Umbilical cord (tissue), 2 donors: ENCODE data around the gene SWSAP1. TPM values are rescaled to one million over a fixed set of nuclear protein-coding genes. Genes with fewer than 3 reads are reported as not detected.
"Not testable (repeated sequence)": the region's sequence is repeated elsewhere in the genome, so short reads cannot be mapped to it uniquely, and the experiment has no call there.

ENCODE experiments used
- DNase-seq: peaks from one replicate; pipeline ENCODE4 v3.0.0-alpha.2; 2015; ENCODE audit warnings: low spot score
- total RNA-seq: library from RNA; depleted of rRNA; stranded (reverse); fragments of >200 nt; gene quantifications from one replicate; pipeline ENCODE4 v1.2.3, GENCODE V29; 2014; ENCODE audit warnings: low replicate concordance; ENCODE audit not compliant: insufficient read depth

Gene SWSAP1, protein sequence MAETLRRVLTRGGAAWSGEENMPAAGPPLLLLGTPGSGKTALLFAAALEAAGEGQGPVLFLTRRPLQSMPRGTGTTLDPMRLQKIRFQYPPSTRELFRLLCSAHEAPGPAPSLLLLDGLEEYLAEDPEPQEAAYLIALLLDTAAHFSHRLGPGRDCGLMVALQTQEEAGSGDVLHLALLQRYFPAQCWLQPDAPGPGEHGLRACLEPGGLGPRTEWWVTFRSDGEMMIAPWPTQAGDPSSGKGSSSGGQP
- 0.48 TPM for total RNA-seq

DNA sequence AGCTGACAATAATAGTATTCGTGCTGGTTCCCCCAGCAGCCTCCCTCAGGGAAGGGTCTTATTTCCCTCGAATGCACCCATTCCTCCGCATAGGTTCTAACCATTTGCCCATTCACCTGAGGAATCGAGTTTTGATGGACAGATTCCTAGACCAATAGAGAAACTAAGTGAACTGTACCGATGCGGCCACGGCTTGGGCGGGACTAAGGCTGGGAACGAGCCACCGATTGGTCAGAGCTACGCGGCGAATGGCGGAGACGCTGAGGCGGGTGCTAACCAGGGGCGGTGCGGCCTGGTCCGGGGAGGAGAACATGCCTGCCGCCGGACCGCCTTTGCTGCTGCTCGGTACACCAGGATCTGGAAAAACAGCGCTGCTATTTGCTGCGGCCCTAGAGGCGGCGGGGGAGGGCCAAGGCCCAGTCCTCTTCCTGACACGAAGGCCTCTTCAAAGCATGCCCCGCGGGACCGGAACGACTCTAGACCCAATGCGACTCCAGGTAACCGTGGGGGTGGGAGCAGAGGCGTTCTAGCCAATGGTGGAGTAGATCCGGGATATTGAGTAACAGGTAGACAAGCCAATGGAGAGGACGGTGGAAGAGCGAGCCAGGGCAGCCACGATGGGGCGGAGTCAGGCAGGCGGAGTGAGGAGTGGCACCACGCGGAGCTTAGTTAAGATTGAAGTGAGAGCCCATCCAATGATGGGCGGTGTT lies at the start of gene SWSAP1:
Gene SWSAP1, plus strand, starts transcription at position 234 of the 710 bp plus-strand sequence. Its CDS starts 15 bp downstream, at position 249.
- peak; percentile 100 for DNase-seq

DNA sequence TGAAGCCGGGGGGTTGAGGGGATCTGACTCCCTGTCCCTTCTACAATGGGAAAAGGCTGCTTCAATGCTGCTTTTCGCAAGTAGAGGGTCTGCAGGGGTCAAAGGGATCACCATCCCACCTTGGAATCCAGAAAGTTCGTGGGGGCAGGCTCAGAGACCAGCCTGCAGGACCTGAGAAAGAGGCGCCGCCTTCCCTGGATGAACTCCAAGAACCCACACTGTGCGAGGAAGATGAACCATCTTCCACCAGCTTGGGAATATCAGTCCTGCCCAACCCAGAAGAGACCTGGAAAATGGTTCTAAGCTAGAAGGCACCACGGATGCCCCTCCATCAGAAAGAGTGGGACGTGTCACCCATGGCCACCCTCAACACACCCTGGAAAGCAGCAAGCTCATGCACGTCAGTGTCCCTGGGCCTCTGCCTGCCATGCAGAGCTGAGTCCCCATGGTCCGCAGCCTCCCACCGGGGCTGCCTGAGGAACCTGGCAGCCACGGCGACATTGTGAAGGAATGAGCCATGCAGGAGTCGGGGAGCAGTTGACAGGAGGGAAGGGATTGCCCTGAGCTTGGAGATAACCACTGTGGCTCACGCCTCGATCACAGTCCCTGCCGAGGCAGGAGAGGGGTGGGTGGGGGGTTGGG lies 49.6 kb upstream of the SWSAP1 start:
- DNase-seq = peak; percentile 19

- DNase-seq = no peak
These were observed 48.9 kb upstream of the SWSAP1 start for GRCh38 chr19:11325544-11325943.

GRCh38 chr19:11330127-11330526 lies 44.3 kb upstream of the SWSAP1 start:
- no peak for DNase-seq

DNA sequence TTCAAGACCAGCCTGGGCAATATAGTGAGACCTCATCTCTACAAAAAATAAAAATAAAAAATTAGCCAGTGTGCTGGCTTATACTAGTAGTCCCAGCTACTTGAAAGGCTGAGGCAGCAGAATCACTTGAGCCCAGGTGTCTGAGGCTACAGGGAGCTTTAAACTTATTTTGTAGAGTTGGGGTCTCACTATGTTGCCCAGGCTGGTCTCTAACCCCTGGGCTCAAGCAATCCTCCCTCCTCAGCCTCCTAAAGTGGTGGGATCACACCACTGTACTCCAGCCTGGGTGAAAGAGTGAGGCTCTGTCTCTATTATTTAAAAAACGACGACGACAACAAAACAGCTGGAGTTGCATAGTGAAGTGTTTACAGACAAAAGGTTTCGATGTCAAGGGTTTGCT lies 43.0 kb upstream of the SWSAP1 start:
- DNase-seq = no peak

DNA sequence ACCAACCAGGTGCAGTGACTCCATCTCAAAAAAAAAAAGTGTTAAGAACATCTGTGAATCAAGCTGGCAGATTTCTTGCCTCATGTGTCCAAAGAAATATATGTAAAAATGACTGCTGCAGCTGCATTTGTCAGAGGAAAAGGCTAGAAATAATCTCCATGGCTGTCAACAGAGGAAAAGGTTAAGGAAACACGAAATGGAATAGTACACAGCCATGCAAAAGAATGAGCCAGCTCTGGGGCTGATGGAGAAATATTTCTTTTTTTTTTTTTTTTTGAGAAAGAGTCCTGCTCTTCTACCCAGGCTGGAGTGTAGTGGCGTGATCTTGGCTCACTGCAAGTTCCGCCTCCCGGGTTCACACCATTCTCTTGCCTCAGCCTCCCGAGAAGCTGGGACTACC lies 41.6 kb upstream of the SWSAP1 start:
- no peak for DNase-seq

- not testable (repeated sequence) for DNase-seq
These were observed 40.6 kb upstream of the SWSAP1 start for GRCh38 chr19:11333838-11334237.

GRCh38 chr19:11335449-11336146 lies 38.9 kb upstream of the SWSAP1 start:
- DNase-seq = no peak

GRCh38 chr19:11337080-11337479 lies 37.4 kb upstream of the SWSAP1 start:
- DNase-seq = no peak

DNA sequence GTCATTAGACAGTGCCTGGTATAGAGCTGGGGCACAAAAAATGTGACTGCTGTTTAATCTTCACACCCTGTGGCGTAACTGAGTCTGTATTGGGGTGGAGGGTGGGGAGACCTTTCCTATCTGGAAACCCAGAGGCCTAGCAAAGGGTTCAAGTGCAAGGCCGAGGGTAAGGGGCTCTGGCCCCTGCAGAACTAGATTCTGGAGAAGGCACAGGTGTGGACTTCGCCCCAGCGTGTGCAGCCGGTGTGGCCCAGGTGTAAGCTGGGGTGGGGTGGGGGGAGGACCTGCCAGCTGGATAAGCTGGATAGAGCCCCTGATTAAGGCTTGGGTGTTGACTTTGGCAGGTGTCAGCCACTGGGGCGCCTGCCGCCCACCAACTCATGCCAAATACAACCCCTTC lies 36.3 kb upstream of the SWSAP1 start:
- no peak for DNase-seq

GRCh38 chr19:11338569-11339253 lies 35.8 kb upstream of the SWSAP1 start:
- peak; percentile 57 for DNase-seq

DNA sequence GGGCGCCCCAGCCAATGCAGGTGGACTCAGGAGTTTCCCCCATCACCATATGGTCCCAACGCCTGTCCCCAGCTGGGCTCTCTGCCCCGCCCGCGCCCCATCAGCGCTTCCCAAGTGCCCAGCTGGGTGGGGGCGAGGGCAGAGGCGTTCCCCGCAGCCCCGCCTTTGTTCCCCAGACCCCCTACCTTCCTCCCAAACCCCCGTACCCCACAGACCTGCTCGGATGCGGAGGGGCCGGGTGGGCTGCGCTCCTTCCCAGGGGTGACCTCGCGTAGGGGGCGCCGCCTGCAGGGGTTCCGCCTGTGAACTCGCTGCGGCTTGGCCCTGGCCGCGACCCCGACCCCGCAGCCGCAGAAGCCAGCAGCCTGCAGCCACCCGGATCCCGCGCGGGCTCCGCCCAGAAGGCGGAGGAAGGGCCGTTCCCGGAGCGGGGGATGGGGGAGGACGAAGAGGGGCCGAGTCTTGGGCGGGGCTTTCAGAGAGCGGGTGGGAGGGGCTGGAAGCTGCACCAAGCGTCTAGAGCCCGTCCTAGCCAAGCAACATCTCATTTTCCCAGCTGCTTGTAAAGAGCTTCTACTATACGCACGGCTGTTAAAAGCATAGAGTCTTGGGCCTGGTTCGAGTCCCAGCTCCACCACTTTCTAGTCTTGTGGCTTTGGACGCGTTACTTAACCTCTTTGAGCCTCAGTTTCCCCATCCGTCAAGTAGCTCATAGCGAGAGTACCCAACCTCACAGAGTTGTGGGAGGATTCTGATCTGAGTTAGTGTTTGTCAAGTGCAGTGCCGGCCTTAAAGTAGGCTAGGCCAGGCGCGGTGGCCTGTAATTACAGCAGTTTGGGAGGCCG lies 35.0 kb upstream of the SWSAP1 start, which contains the start of gene RAB3D:
Gene RAB3D, minus strand, starts transcription at position 404 of the 845 bp plus-strand sequence. CDS start 2,258 bp downstream, outside the sequence.
- DNase-seq = peak; percentile 95

DNA sequence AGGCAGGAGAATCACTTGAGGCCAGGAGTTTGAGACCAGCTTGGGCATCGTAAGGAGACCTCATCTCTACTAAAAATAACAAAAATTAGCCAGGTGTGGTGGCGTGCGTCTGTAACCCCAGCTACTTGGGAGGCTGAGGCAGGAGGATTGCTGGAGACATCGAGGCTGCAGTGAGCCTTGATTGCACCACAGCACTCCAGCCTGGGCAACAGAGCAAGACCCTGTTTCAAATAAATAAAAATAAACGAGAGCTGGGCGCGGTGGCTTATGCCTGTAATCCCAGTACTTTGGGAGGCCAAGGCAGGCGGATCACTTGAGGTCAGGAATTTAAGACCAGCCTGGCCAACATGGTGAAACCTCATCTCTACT lies 34.4 kb upstream of the SWSAP1 start:
- not testable (repeated sequence) for DNase-seq

DNA sequence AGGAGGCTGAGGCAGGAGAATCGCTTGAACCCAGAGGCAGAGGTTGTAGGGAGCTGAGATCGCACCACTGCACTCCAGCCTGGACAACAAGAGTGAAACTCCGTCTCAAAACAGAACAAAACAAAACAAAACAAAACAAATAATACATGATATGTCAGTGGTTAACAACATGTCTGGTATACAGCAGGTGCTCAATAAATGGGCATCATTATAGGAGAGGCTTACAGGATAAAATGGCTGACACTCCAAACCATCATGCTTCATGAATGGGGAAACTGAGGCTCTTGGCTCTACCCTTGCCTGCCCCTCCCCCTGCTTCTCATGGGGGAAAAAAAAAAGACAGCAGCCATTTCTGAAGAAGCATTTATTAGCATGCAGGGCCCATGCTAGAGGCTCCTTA lies 32.0 kb upstream of the SWSAP1 start:
- DNase-seq = no peak

- DNase-seq = no peak
These were observed 29.2 kb upstream of the SWSAP1 start for GRCh38 chr19:11345122-11345803.

- DNase-seq = peak; percentile 100
These were observed 28.1 kb upstream of the SWSAP1 start, which contains the start of the genes CCDC159 and TMEM205 for GRCh38 chr19:11346104-11346940. TSS of gene CCDC159 (plus strand) at chr19:11346519. CDS start at chr19:11346607, 88 bp downstream. TSS of gene TMEM205 (minus strand) at chr19:11346268. CDS start at chr19:11345619, 649 bp downstream.

DNA sequence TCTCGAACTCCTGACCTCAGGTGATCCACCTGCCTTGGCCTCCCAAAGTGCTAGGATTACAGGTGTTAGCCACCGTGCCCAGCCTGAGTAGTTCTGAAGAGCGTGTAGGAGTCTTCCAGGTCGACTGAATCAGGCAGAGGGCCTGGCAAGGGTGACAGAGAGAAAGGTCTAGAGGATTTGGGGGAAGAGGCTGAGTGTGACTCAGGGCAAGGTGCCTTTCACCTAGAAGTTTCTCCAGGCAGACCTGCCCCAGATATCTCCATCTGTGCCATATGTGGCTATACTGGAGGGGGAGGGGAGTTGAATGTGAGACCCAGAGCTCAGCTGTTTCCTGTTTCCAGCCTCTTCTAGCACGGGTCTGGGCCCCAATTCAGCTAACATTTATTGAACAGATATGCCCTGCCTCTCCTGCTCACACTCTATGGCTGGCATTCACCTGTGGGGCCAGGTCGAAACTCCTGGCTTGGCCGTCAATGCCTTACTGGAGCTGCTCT lies 26.9 kb upstream of the SWSAP1 start:
- no peak for DNase-seq

DNA sequence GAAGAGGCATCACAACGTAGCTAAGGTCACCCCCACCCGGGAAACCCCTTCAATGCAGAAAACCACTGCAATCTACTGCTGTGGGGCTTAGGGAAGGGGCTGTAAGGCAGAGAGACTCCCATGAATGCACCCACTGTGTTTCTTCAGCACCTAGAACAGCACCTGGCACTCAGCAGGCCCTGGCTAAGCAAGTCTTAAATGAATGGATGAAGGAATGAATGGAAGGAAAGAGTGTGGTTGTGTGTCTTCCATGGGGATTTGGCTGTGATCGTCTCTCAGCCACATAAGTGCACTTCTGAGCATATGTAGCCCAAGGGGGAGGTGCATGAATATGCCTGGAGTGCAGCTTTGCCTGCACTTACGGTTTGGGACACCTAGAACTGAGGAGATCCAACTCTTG lies 25.3 kb upstream of the SWSAP1 start:
- DNase-seq = no peak
